ENCODE data around the gene UBTF.

Gene UBTF, protein sequence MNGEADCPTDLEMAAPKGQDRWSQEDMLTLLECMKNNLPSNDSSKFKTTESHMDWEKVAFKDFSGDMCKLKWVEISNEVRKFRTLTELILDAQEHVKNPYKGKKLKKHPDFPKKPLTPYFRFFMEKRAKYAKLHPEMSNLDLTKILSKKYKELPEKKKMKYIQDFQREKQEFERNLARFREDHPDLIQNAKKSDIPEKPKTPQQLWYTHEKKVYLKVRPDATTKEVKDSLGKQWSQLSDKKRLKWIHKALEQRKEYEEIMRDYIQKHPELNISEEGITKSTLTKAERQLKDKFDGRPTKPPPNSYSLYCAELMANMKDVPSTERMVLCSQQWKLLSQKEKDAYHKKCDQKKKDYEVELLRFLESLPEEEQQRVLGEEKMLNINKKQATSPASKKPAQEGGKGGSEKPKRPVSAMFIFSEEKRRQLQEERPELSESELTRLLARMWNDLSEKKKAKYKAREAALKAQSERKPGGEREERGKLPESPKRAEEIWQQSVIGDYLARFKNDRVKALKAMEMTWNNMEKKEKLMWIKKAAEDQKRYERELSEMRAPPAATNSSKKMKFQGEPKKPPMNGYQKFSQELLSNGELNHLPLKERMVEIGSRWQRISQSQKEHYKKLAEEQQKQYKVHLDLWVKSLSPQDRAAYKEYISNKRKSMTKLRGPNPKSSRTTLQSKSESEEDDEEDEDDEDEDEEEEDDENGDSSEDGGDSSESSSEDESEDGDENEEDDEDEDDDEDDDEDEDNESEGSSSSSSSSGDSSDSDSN

DNA sequence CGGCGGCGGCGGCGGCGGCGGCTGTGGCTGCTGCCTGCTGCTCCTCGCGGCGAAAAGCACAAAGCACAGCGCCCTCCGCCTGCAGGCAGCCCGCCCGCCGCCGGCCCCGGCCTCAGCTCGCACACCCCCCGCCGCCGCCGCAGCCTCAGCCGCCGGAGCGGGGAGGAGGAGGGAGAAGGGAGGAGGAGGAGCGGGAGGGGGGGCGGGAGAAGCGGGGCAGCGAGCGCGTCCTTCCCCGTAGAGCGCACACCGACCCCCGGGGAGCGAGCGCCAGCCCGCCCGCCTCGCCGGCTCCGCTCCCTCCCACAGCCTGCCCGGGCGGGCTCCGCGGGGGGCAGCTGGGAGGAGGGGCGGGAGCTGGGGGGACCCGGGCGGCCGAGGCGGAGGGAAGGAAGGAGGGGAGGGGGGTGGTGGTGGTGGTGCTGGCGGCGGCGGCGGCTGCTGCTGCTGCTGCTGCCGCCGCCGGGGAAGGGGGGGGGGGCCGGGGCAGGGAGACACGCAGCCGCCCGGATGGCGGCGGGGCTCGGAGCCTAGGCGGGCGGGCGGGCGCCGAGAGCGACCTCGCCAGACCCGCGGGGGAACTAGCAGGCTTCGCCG lies at the start of gene UBTF:
Gene UBTF (minus strand): TSS at position 60 of the 597 bp plus-strand sequence. CDS start 1,446 bp downstream, outside the sequence.
- in situ Hi-C loops (cut with MboI; ENCODE audit: low sequenced_read_pairs): loop anchor here (10.0 to 25.0 kb wide), 2 partner anchors 105 to 293 kb away; partner anchors contain the start of genes GPATCH8 and SLC25A39

DNA sequence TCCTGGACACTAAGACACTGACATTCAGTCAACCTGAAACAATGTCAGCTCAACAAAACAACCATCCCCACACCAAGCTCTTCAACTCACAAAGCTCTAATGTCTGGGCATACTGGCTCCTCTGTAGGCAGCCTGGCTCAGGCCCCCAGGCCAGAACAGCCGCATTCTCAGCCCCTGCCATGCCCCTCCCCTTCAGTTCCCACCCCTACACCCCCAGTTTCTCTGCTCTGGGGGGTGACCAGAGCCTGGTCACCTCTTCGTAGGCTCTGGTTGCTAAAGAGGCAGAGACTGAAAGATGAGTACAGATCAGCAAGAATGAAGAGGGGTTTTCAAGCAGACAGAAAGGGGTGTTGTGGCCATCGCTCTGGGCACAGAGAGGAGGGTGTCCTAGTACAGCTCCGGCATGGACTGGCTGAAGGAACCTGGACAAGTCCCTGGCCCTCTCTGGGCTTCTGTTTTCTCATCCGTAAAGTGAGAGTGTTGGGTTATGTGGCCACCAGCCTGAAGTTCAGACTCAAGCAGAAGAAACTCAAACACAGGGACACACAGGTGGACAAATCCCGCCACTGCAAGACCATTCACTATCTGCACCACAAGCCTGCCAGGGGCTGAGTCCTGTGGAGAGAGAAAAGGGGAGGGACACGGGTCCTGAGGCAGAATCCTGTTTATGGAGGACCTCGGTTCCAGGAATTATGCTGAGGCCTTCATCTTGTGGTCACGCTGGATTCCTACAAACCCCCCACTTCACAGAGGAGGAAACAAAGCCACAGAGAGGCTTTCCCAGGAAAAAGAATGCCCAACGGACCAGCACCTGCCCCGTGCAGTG lies 49.4 kb upstream of the UBTF start:
- in situ Hi-C loops (cut with MboI; ENCODE audit: low sequenced_read_pairs): no loop called here

DNA sequence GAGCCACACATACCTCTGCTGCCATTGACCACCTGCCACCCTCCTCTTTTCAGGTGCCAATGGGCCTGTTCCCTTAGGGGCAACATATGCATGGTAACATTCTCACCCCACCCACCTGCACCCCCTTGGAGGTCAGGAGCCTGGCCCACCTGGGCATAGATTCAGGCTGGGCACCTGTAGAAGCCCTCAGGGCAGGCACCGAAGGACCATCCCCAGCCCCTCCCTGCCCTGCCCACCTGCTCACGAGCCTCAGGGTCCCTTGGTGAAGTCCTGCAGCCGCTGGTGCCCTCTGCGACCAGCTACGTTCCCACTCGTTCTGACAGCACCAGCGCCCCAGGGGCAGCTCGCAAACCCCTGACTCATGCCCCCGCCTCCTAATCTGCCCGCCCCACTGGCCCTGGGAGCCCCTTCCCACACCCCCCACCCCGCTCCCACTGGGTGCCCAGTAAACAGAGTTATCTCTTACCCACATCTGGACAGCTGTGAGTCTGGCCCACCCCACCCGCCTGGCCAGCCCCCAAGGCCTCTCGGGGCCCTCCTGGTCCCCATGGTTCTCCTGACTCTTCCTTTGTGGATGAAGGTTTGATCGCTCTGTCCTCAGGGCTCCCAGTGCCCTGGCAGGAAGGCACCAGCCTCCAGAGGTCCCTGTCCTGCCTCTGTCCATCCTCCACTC lies 48.5 kb upstream of the UBTF start, which contains the start of gene SLC4A1:
Gene SLC4A1 (minus strand): TSS at position 318 of the 673 bp plus-strand sequence. CDS start 5,269 bp downstream, outside the sequence.
- in situ Hi-C loops (cut with MboI; ENCODE audit: low sequenced_read_pairs): no loop called here

DNA sequence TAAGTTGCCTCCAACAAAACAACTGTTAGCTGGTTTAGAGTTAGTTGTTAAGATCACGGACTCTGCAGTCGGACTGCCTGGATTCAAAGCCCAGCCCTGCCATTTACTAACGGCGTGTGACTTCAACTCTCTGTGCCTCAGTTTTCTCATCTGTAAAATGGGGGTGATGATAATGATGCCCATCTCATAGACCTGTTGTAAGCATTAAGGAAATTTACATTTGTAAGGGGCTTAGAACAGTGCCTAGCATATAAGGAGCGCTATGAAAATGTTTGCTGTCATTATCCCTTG lies 47.6 kb upstream of the UBTF start:
- in situ Hi-C loops (cut with MboI; ENCODE audit: low sequenced_read_pairs): no loop called here

DNA sequence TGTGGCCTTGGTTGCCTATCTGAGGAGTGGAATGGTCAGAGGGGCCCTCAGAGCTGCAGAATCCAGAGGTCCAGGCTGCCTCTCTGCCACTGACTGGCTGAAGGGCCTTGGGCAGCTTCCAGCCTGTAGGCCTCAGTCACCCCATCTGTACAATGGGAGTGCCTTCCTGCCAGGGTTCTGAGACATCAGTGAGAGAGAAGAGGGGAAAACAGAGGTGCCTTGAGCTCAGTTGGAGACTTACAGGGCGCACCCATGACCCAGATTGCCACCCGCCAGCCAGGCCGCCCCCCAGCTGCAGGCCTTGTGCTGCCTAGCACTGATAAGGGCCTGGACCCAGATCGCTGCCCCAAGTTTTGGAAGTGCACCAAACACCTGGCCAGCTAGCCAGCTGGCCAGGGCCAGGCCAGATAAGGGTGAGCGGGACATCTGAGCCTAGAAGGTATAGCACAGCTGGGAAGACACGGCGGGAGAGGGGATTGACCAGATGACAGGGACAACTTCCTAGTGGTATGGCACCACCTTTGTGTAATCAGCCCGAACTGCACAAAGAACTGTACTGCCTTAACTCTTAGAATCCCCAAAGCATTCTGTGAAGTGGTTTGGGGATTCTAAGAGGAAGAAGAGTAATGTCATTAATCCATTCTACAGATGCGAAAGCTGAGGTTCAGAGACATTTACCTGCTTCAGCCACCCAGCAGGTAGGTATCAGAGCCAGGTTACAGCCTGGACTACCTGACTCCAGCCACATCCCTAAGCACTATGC lies 47.1 kb upstream of the UBTF start:
- in situ Hi-C loops (cut with MboI; ENCODE audit: low sequenced_read_pairs): no loop called here

DNA sequence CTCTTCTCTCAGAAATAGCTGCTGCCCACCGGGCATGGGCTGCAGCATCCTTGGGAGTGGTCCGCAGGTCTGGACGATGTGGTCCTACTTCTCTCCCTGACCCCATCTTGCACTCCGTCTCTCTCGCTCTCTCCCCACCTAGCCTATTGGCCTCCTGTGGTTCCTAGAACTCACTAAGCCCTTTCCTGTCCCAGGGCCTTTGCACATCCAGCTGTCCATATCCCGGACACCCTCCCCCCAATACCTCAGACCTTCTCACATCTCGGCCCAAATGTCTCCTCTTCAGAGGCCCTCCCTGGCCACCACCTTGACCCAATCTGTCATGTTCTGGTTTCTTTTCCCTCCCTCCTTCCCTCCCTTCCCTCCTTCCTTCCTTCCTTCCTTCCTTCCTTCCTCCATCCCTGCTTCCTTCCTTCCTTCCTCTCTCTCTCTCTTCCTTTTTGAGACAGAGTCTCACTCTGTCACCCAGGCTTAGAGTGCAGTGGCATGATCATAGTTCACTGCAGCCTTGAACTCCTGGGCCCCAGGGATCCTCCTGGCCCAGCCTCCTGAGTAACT lies 43.9 kb upstream of the UBTF start:
- in situ Hi-C loops (cut with MboI; ENCODE audit: low sequenced_read_pairs): no loop called here

DNA sequence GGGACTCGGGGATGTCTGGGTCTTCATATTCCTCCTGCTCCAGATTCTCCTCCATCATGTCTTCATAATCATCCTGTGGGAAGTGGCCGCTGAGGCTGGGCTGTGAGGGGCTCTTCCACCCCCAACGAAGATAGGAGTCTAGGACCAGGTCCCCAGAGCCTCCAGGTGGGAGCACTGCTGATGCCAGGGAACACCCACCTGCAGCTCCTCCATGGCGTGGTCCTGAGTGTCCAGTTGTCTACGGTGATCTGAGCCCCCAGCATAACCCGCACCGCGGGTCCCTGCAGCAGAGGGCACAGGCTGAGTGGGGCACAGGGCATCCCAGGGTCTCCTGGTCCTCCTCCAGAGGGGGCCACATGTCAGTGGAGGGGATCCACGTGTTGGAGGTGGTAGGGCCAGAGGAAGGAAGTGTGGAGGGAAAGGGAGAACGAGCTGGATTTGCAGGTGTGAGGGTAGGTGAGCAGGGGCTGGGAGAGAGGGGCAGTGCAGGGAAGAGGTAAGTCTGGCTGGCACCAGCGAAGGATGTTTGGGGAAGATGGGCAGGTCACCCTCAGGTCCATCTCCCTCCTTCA lies 43.3 kb upstream of the UBTF start:
- in situ Hi-C loops (cut with MboI; ENCODE audit: low sequenced_read_pairs): no loop called here

DNA sequence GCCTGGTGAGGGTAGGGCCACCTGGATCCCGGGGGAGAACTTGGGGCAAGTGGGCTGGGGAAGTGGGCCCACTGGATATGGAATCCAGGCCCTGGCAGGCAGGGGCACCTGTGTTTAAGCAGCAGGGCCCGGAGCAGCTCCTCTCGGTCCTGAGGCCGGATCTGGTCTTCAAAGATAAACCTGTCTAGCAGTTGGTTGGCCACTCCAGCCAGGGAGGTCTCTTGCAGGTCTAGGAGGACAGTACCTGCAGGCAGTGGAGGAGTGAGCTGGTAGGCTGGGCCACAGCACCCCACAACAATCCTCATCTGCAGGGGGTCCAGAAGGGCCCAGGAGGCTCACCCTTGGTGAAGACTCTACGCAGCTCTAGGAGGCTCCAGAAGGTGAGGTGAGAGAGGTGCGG lies 40.8 kb upstream of the UBTF start:
- in situ Hi-C loops (cut with MboI; ENCODE audit: low sequenced_read_pairs): no loop called here

DNA sequence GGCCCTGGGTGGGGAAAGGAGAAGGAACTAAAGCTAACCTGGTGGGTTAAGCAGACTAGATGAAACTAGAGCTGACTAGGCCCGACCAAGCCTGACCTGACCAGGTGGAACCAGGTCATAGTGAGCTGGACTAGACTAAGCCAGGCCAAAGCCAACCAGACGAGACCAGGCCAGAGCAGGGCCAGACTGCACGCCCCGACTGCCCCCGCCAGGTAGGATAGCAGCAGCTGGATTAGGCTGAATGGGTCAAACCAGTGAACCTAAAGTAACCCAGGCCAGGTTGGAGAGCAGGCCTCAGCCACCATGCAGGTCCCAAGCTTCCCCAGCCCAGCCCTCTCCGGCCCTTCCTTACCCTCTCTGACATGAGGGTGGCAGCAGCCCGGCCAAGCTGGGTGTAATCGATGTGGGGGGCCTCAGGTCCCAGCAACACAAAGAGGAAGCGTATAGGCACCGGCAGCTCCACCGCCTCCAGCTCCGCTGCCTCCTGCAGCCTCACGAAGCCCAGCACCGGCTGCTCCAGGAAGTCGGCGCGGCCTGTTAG lies 39.4 kb upstream of the UBTF start:
- in situ Hi-C loops (cut with MboI; ENCODE audit: low sequenced_read_pairs): no loop called here

DNA sequence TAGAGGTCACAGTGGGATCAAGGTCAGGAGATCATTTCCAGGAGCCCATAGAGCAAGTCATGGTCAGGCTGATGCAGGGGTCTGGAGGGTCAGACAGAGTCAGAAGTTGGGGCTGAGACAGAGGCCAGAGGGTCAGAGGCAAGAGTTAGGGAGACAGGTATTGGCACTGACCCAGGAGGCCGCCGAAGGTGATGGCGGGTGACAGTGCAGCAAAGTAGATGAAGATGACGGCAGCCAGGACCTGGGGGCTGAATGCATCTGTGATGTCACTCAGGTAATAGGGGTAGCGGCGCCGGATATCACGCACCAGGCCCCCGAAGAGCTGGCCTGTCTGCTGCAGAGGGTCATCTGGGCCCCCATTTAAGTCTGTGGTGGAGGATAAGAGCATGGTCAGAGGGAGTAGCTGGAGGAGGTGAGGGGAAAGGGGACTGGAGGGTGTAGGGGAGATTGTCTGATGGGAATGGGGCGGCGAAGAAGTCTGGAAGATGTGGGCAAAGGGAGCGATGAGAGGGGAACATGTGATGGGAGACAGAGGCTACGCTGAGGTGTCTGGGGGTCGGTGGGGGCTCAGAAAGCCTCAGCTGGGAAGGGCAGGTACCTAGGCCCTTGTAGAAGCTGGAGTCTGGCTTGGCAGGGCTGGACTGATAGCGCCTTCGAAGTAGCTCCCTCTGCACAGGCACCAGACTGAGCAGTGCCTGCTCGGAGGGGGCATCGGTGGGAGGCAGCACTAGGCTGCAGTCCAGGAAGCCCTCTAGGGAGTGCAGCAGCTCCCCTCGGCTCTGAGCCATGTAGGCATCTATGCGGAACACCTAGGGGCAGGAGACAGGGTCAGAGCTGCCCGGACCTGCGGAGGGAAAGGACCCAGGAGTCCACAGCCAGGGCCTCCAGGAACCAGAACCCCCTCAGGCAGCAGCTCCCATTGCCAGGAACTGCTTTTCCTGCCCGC lies 38.6 kb upstream of the UBTF start:
- in situ Hi-C loops (cut with MboI; ENCODE audit: low sequenced_read_pairs): no loop called here

DNA sequence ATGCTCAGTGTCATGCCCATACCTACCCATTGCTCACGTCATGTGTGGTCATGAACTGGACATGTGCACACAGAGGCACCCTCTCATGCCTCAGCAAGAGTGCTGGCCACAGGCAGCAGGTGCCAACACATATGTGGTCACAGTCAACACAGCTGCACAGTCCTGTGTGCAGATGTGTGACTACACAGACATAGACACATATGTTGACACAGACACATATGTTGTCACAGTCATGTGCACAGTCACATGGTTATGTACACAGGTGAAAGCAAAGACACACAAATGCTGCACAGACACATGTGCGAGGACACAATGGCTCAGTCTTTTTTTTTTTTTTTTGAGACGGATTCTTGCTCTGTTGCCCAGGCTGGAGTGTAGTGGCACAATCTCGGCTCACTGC lies 37.2 kb upstream of the UBTF start:
- in situ Hi-C loops (cut with MboI; ENCODE audit: low sequenced_read_pairs): no loop called here

DNA sequence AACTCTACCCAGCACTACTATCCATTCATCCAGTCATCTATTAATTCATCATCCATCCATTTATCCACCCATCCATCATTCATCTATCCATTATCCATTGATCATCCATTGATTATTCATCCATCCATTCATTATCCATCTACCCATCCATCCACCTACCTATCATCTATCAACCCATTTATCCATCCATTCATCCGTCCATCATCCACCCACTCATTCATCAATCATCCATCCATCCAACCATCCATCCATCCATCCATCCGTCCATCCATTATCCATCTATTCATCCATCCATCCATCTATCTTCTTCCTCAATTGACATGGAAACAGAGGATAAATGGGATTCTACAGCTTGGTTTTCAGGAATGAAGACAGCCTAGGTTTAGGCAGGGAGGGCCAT lies 36.4 kb upstream of the UBTF start:
- in situ Hi-C loops (cut with MboI; ENCODE audit: low sequenced_read_pairs): no loop called here

DNA sequence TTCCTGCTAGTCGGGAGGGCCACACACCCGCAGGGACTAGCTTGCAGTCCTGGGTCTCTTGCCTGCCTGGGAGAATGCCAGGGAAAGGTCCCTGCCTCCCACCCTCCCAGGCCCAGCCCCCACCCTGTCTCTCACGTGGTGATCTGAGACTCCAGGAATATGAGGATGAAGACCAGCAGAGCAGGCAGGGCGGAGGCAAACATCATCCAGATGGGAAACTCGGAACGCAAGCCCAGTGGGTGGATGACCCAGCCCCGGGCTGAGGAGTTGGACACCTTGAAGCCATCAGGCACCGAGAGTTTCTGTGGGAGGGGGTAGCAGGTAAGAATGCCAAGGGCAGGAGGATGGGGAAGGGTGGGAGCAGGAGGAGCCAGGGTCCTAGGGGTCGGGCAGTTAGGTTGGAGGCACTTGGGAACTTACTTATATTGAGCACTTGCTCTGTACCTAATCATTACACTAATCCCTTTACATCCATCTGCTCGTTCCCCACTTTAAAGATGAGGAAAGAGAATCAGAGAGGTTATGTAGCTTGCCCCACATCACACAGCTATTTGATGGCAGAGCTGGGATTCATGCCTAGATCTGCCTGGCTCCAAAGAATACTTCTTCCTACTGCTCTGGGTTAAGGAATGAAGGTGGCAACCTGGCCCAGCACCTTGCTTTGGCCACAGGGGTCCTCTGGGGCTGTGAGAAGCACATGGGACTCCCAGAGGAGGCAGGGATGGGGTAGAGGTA lies 35.1 kb upstream of the UBTF start:
- in situ Hi-C loops (cut with MboI; ENCODE audit: low sequenced_read_pairs): no loop called here

DNA sequence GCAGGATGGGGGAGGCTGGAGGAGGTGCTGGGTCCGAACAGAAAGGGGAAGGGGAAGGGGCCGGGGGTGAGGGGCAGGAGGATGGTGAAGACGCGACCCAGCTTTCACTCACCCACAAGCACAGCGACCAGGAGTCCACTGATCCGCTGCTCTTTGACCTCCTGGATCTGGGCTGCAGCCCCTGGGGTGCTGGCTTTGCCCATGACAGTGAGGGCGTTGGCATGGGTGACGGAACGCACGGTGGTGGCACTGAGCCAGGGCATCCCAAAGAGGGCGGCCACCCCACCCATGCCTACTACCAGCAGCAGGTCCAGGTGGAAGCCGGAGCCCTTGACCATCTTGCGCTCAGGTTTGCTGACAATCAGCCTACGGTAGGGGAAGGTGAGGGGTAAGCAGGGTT lies 33.5 kb upstream of the UBTF start:
- in situ Hi-C loops (cut with MboI; ENCODE audit: low sequenced_read_pairs): no loop called here

DNA sequence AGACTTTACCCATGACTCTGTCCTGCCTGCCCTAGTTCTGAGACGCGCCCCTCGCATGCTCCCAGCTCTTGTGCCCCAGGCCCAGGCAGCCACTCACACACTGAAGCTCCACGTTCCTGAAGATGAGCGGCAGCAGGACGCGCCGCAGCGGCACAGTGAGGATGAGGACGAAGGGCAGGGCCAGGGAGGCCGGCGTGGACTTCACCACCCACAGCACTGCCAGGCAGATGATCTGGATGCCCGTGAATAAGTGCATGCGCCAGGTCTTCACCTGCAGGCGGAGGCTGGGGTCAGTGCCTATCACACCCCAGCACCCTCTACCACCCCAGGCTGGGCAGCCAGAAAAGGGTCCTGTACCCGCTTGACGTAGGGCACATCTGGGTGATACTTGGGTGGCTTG lies 31.6 kb upstream of the UBTF start:
- in situ Hi-C loops (cut with MboI; ENCODE audit: low sequenced_read_pairs): no loop called here

DNA sequence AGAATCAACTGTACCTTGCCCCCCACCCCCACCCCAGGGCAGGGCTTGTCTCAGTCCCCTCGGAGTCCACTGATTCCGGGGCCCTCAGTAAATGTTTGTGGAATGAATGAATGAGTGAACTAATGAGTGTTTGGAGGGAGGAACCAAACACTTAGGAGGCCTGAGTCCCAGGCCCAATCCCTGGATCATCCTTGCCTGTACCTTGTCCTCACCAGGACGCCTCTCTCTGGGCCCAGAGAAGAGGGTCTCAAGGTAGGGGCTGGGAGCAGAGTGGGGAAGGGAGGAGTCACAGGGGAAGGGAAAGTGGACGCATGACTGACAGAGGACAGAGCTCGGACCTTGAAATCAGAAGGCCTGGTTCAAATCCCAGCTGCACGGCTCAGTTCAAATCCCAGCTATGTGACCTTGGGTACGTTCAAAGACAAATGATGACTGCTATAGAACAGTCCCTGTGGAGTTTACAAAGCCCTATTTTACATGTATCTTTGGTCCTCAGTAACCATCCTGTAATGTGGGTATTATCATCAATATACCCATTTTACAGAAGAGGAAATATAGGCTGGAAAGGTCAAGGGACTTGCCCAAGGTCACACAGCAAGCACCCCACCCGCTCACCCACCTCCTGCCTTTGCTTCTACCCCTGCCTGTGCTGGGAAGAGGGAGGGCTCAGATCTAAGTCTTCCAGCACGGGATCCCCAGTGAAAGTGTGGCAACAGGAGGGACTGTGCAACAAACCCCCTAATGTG lies 30.2 kb upstream of the UBTF start:
- in situ Hi-C loops (cut with MboI; ENCODE audit: low sequenced_read_pairs): no loop called here

Data from HL-60/S4 treated with retinoic acid at 250 ng/mL for 4 days and 3 days (cell line).